Measurements from ENCODE around the gene ADAMTS17.

DNA sequence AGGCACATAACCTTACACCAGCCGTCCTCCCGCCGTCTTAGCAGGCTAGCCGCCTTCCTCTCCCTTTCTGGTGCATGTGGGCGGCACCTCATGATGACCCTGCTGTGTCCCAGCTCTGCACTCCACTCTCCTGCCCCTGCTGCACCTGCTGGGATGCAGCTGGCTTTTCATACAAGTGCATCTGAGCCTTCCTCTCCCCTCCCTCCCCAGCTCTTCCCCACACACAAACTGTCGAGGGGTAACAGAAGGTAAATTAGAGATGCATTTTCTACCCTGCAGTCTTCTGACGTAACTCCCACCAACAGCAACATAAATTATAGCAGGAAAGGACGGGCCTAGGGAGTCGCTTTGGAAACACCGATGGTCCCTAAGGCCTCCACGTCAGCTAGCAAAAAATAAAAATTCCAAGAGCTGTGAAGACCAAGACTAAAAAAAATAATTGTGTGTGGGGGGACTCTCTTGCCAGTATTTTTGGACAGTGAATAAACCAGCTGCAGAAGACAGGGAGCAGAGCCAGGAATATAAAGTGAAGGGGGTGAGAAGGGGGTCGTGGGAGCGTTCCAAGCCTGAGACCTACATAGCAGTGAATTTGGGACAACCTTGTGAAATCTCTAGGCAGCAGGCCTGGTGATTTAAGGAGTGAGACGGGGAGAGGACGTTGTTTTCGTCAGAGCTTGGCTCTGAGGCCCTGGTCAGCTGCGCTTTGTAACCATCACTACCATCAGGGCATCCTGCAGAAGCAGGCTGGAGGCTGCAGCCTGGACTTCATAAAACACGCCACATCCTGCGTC, 216.2 kb downstream of the ADAMTS17 start:
- TF ChIP-seq CTCF (IDR thresholded peaks at IDR 0.05) (no peak), POLR2A (IDR thresholded peaks at IDR 0.05) (no peak)
